ENCODE data around the gene CLSTN2.

Gene CLSTN2

DNA sequence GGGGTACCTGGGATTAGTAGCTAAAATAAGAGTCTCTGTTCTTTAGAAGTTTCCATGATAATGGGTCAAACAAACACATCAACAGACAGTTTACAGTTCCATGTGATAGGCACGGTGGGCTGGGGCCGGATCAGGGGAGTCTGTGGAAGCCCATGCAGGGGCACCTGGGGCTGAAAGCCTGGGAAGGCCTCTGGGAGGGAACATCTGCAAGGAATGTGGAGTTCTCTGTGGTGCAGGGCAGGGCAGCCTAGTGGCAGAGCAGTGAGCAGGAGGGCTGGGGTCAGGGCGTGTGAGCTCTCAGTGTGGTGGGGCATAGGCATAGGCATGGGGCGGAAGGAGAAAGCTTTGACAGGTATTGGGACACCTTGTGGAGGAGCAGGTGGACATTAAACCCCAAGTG is 535.2 kb downstream of the CLSTN2 start:
- TF ChIP-seq, protein P1, sequence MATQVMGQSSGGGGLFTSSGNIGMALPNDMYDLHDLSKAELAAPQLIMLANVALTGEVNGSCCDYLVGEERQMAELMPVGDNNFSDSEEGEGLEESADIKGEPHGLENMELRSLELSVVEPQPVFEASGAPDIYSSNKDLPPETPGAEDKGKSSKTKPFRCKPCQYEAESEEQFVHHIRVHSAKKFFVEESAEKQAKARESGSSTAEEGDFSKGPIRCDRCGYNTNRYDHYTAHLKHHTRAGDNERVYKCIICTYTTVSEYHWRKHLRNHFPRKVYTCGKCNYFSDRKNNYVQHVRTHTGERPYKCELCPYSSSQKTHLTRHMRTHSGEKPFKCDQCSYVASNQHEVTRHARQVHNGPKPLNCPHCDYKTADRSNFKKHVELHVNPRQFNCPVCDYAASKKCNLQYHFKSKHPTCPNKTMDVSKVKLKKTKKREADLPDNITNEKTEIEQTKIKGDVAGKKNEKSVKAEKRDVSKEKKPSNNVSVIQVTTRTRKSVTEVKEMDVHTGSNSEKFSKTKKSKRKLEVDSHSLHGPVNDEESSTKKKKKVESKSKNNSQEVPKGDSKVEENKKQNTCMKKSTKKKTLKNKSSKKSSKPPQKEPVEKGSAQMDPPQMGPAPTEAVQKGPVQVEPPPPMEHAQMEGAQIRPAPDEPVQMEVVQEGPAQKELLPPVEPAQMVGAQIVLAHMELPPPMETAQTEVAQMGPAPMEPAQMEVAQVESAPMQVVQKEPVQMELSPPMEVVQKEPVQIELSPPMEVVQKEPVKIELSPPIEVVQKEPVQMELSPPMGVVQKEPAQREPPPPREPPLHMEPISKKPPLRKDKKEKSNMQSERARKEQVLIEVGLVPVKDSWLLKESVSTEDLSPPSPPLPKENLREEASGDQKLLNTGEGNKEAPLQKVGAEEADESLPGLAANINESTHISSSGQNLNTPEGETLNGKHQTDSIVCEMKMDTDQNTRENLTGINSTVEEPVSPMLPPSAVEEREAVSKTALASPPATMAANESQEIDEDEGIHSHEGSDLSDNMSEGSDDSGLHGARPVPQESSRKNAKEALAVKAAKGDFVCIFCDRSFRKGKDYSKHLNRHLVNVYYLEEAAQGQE (IDR thresholded peaks at IDR 0.05; ENCODE audit: insufficient read depth in 1 of 2, low read depth in 2 of 2, low read length in 2 of 2), result no peak
- TF ChIP-seq SIN3A (IDR thresholded peaks at IDR 0.05; ENCODE audit: borderline replicate concordance, insufficient read depth, low read length), result no peak
- TF ChIP-seq TAF1 (IDR thresholded peaks at IDR 0.05; ENCODE audit: borderline replicate concordance, insufficient read depth, low read length), result no peak
- no peak for TF ChIP-seq POLR2AphosphoS5 (IDR thresholded peaks at IDR 0.05; ENCODE audit: low read depth, low read length)
- no peak for TF ChIP-seq FOXP2 (optimal IDR thresholded peaks at IDR 0.05; ENCODE audit: borderline replicate concordance, extremely low read depth, extremely low read length, insufficient read depth)

DNA sequence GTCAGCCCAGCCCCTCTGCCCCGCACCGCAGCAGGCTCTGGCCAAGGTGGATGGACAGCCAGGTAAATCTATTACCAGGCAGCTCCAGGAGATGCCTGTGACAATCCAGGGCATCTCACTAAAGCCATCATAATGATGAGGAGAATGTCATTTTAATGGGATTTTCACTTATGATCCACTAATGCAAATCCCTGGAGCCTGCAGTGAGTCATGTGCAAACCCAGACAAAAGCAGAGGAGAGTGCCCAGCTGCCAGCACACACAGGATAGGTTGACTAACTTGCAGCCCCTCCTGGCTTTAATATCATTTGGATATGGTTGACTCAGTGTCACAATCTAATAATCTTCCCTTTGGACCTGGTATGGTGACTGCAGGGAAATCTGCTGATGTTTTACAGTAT is 536.0 kb downstream of the CLSTN2 start:
- no peak for TF ChIP-seq SIN3A (IDR thresholded peaks at IDR 0.05; ENCODE audit: borderline replicate concordance, insufficient read depth, low read length)
- no peak for TF ChIP-seq TAF1 (IDR thresholded peaks at IDR 0.05; ENCODE audit: borderline replicate concordance, insufficient read depth, low read length)
- TF ChIP-seq, protein P1 (IDR thresholded peaks at IDR 0.05; ENCODE audit: insufficient read depth in 1 of 2, low read depth in 2 of 2, low read length in 2 of 2), result no peak
- TF ChIP-seq FOXP2 (optimal IDR thresholded peaks at IDR 0.05; ENCODE audit: borderline replicate concordance, extremely low read depth, extremely low read length, insufficient read depth), result no peak
- TF ChIP-seq POLR2AphosphoS5 (IDR thresholded peaks at IDR 0.05; ENCODE audit: low read depth, low read length), result no peak

DNA sequence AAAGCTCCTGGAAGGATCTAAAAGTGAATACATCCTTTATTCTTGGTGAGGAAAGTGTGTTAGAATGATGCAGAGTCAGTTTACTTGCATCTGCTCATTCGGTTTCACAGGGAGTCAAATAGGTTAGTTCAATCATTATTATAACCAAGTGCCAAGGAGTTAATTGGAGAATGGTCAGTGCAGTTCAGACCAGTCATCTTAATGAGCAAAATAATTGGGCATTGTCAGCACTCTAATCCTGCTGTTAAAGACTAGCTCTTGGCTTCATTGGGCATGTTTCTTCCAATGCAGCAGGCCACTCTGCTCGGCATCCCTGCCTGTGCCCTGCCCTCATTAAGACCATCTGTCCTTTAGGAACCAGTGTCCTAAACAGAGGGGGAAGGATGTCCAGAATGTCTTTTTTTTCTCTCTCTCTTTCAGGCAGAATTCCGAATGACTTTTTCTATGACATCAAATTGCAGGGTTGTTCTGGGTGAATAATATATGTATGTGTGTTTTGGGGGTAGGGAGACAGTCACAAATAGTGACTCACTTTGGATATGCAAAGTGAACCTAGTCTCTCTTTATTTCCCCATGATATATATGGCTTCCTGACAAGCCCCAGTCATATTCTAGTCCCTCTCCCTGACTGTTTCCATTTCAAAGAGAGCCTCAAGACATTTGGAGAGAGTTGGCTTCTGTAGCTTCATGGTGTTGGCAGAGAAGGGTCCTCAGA is 537.5 kb downstream of the CLSTN2 start:
- TF ChIP-seq FOXP2 (optimal IDR thresholded peaks at IDR 0.05; ENCODE audit: borderline replicate concordance, extremely low read depth, extremely low read length, insufficient read depth) (no peak), SIN3A (IDR thresholded peaks at IDR 0.05; ENCODE audit: borderline replicate concordance, insufficient read depth, low read length) (no peak), POLR2AphosphoS5 (IDR thresholded peaks at IDR 0.05; ENCODE audit: low read depth, low read length) (no peak), TAF1 (IDR thresholded peaks at IDR 0.05; ENCODE audit: borderline replicate concordance, insufficient read depth, low read length) (no peak)
- TF ChIP-seq, protein P1 (IDR thresholded peaks at IDR 0.05; ENCODE audit: insufficient read depth in 1 of 2, low read depth in 2 of 2, low read length in 2 of 2), result no peak

DNA sequence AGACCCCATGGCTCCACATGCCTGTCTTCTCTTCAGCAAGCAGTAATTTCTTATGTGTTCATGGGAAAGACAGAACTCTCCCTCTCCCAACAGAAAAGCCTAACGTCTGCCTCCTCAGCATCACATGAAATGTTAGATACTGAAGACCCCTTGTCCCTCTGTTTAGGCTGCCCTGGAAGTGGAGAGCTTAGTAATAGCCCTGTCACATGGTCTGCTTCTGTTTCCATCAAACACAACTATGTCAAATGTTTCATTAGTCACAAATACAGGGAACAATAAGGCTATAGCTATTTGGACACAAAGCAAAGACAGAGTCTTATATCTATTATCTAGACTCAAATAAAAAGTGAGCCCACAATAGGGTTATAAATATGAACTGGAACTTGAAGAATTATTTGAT is 552.6 kb downstream of the CLSTN2 start:
- TF ChIP-seq, protein P1 (IDR thresholded peaks at IDR 0.05; ENCODE audit: insufficient read depth in 1 of 2, low read depth in 2 of 2, low read length in 2 of 2), result no peak
- TF ChIP-seq SIN3A (IDR thresholded peaks at IDR 0.05; ENCODE audit: borderline replicate concordance, insufficient read depth, low read length) (no peak), TAF1 (IDR thresholded peaks at IDR 0.05; ENCODE audit: borderline replicate concordance, insufficient read depth, low read length) (no peak), POLR2AphosphoS5 (IDR thresholded peaks at IDR 0.05; ENCODE audit: low read depth, low read length) (no peak), FOXP2 (optimal IDR thresholded peaks at IDR 0.05; ENCODE audit: borderline replicate concordance, extremely low read depth, extremely low read length, insufficient read depth) (no peak)
